Stimulated activated CD8-positive, alpha-beta memory T cell treated with anti-CD3 and anti-CD28 coated beads, Interleukin-12 subunit alpha, Interleukin-12 subunit beta, amount 100 ng/mL, for 4 hours (primary cell): ENCODE measurements around the gene OR2L8.
A peak's percentile ranks its signal among the peaks of the same experiment; 100 is the strongest.

ENCODE experiments used
- DNase-seq: peaks from one replicate; pipeline ENCODE4 v3.0.0-alpha.2; 2020; ENCODE audit warnings: low read depth

The OR2L8 gene, protein sequence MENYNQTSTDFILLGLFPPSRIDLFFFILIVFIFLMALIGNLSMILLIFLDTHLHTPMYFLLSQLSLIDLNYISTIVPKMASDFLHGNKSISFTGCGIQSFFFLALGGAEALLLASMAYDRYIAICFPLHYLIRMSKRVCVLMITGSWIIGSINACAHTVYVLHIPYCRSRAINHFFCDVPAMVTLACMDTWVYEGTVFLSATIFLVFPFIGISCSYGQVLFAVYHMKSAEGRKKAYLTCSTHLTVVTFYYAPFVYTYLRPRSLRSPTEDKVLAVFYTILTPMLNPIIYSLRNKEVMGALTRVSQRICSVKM

DNA sequence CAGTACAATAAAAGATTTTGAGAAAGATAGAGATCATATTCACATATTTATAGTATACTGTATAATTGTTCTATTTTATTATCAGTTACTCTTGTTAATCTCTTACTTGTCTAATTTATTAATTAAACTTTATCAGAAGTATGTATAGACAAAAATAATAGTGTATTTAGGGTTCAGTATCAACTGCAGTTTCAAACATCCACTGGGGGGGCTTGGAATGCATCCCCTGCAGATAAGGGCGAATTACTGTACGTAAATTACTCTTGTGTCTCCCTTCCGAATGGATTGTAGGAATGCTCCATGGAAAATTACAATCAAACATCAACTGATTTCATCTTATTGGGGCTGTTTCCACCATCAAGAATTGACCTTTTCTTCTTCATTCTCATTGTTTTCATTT lies at the start of gene OR2L8:
TSS of gene OR2L8 (plus strand) at position 301 of the 400 bp plus-strand sequence. CDS start at position 301, 0 bp downstream.
- no peak for DNase-seq

DNA sequence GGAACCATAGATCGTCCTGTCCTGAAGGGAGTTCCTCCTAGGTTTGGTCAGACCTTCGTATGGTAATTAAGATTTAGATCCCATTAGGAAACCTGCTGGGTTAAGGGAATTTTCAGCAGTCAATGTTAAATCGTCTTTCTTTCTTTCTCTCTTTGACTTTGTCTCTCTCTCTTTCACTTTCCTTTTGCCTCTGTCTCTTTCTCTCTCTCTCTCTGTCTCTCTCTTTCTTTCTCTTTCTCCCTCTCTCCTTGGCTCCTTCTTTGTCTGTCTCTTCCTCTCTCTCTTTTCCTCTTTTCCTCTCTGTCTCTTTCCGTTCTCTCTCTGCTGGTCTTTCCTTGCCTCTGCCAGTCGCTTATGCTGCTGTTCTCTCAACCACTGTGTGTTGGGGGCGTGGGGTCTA lies 44.5 kb upstream of the OR2L8 start:
- DNase-seq: no peak

DNA sequence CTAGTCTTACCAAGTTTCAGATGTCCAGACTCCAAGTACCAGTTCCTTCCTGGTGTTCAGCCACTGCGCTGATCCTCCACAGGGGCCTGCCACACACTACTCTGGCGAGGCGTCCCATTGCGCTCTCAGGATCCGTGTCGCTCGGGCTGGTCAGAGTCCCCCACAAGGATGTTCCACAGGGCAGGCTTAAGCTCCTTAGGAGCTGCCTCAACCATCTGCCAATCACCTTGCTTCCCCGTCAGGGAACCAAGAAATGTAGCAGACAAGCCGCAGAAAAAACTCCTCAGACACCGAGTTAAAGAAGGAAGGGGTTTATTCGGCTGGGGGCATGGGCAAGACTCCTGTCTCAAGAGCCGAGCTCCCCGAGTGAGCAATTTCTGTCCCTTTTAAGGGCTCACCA lies 43.5 kb upstream of the OR2L8 start:
- no peak for DNase-seq

DNA sequence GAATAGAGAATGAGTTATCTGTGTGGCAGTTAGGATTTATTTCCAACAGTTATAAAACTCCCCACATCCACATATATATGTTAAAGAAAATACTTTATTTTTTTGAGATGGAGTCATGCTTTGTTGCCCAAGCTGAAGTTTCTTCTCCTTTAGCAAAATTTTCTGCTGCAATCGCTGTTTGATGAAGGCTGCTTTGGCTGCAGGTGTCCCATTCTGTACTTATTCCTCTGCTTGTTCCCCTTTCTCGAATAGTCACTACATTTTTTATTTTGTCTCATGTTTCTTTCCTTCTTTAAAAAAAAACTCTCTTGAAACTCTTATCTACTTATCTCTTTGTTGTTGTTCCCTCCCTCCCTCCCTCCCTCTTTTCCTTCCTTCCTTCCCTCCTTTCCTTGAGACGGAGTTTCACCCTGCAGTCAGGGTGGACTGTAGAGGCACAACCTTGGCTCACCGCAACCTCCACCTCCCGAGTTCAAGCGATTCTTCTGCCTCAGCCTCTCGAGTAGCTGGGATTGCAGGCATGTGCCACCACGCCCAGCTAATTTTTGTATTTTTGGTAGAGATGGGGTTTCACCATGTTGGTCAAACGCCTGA lies 42.7 kb upstream of the OR2L8 start:
- DNase-seq: no peak

DNA sequence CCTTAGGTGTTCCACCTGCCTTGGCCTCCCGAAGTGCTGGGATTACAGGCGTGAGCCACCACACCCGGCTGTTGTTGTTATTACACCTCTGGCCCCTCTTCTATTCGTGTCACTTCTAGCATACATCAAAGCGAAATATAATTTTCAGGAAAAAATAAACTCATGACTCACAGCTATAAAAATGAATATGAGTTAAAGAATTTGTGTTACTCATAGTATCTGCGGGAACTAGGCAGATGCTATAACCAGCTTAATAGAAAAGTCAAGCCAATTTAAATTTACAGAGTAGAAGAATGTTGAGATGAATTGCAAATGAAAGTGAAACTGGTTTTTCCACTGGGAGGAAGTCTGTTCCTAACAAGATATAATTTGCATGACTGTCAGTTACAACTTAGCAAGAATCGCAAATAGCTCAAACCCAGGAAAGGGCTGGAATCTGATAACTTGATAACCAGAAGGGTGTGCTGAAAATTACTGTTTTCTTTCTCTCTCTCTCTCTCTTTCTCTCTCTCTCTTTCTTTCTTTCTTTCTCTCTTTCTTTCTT lies 42.1 kb upstream of the OR2L8 start:
- no peak for DNase-seq

DNA sequence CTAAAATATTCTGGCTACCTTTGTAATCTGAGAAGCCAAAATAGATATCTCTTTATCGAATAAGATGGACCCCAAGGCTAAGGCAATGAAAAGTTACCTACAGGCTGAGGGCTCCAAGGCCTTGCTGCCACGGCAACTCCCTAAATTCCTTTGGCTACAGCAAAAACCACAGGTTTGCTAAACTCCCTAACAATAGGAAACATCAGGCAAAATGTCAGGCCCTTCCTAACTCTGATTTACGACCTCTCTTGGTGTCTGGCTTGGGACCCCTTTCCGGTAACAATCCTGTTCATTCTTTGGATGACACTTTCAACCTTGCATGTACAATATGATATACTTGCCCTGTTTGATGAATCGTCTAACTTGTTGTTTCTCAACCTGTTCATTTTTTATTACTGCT lies 39.9 kb upstream of the OR2L8 start:
- DNase-seq: no peak

DNA sequence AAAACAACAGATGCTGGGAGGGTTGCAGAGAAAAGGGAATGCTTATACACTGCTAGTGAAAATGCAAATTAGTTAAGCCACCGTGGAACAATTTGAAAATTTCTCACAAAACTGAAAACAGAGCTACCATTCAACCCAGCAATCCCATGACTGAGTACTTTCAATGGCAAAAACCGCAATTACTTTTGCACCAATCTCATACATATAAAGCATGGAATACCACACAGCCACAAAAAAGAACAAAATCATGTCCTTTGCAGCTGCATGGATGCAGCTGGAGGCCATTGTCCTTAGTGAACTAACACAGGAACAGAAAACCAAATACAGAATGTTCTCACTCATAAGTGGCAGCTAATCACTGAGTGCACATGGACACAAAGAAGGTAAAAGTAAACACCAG lies 34.9 kb upstream of the OR2L8 start:
- DNase-seq: no peak

DNA sequence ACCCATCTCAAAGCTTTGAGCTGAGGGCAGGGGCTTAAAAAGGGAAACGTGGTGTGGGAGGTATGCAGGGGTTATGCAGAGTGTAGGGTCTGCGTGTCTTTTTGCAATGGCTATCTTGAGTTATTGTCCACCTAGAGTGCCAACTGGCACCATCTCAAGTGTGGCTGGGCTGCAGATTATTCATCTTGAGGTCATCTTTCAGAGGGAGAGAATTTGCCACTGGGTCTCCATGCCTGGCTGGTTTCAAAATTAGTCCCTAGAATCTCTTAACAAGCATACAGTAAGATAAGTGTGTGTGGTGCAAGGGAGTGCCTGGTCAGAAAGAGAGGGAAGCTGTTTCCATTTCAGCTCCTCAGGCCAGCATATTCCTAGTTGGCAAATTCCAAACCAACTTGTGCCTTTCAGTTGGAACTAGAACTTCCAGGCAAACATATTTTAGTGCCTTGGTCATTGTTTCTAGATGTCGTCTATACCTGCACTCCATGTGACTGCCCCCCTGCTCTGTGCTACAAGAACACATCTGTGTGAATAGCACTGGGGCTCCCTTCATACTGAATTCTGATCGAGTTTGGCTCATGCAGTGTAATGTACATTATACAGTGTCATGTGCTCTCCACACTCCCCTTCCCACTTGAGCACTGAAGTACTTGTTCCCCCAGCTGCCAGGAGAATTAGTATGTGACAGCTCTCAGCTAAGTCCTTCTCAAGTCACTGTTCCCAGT lies 33.6 kb upstream of the OR2L8 start:
- no peak for DNase-seq

DNA sequence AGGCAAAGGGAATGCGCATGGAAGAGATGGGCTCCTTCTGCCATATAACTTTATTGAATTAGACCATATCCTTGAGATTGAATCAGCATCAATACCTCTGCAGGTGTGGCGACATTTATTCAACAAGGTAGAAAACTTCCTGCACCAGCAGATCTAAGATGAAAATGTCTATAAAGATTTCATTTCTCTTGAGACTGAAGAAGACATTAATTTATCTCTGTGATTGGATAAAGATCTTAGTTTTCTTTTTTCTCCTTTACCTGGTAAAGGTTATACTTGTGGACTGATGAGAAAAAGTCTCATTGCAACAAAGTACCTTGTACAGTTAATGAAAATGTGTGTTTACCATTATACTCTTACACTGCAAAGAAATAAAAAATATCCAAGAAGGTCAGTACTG lies 28.7 kb upstream of the OR2L8 start, which contains the start of gene OR2T8:
TSS of gene OR2T8 (plus strand) at position 301 of the 400 bp plus-strand sequence. CDS start 766 bp downstream, outside the sequence.
- no peak for DNase-seq

DNA sequence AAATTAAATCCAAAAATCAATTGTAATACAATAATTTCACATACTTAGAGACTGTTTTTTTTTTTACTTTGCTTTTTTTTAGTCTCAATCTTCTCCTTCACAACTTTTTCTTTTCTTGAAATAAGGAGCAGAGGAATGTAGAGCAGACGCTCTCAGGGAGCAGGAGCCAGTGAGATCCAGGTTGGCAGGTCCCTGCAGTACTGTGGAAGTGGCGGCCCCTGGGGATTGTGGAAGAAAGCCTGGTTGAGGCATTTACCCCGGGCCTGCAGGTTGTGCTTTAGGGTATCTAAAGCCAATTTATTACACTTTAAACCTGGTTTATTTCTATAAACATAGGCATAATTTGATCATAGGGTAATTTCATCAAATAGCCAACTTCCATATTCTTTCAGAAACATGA lies 24.7 kb upstream of the OR2L8 start:
- DNase-seq: no peak

DNA sequence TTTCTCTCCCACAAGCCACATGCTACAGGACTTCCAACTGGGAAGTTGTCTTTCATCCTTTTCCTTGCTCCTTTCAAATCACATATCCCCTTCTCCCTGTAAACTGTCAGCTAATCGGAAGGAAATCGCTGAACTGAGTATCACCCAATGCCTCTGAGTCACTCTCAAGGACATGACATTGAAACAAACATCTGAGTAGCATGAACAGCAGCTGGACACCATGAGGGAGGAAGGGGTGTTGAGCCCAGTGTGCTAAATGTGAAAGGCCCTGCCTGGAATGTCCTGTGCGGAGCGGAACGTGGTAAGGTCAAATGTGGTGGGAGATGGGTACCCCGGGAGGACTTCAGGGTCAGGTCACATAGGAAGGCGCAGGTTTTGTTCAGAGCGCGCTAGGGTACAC lies 23.8 kb upstream of the OR2L8 start, which contains the start of gene OR2AJ1:
TSS of gene OR2AJ1 (plus strand) at position 22 of the 400 bp plus-strand sequence. CDS start 8,880 bp downstream, outside the sequence.
- DNase-seq: no peak

DNA sequence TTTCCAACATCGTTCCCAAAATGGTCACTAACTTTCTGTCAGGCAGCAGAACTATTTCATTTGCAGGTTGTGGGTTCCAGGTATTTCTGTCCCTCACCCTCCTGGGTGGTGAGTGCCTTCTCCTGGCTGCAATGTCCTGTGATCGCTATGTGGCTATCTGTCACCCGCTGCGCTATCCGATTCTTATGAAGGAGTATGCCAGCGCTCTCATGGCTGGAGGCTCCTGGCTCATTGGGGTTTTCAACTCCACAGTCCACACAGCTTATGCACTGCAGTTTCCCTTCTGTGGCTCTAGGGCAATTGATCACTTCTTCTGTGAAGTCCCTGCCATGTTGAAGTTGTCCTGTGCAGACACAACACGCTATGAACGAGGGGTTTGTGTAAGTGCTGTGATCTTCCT lies 14.7 kb upstream of the OR2L8 start:
- DNase-seq: no peak

DNA sequence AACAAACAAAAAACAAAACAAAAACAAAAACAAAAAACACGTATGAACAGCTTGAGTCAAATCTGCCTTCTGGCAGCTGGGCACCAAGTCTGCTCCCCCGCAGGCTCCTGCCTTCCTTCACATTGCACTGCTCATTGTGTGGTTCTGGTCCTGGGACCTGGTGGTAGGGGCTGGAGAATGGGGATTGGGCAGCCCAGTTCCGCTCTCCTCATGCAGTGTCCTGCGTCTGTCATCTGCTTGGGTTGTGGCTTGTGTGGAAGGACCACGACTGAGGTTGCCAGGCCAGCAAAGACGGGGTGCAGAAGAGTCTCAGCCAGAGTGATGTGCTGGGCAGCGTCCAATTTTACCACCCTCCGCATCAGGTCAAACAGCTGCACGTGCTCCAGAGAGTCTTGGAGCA lies 12.9 kb upstream of the OR2L8 start:
- no peak for DNase-seq

DNA sequence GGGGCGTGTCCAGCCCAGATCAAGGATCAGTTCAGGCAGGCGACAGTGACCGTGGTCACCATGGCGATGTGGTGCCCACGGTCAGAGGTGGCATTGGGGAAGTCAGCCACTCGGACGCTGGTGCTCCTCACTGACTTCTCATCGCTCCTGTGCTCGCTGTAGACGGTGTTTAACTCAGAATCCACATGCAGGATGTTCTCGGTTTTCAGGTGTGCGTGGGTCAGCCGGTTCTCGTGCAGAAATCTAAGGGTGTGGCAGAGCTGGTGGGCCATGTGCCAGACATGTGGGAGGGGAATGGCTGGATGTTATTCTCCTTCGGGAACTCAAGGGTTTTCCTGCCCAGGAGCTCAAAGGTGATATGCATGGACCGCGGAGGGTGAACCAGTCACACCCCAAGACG lies 12.2 kb upstream of the OR2L8 start:
- no peak for DNase-seq

DNA sequence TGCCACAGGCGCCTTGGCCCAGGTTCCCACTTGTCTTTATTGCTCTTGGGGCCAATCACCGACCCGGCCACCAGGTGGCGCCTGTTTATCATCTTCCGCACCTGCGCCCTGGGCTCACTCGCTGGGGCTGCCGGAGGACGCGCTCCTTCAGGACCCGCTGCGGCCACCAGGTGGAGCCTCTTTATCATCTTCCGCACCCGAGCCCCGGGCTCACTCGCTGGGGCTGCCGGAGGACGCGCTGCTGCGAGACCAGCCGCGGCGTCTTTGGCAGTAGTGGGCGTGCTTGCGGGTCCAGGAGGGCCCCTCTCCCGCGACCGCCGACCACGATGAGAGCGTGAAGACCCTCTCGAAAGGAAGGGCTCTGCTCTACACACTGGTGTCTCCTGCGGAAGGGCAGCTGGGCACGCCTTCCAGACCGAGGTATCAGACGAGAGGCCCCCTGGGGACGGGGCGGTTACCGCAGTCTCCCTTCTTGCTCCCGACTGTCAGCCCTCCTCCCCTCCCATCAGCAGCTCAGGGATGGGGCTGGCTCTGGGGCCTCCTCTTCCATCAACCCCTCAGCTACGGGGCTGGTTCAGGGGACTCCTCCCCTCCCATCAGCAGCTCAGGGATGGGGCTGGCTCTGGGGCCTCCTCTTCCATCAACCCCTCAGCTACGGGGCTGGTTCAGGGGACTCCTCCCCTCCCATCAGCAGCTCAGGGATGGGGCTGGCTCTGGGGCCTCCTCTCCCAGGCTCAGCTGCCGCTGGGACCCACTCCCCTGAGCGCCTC lies 11.5 kb upstream of the OR2L8 start:
- peak; percentile 67 for DNase-seq

DNA sequence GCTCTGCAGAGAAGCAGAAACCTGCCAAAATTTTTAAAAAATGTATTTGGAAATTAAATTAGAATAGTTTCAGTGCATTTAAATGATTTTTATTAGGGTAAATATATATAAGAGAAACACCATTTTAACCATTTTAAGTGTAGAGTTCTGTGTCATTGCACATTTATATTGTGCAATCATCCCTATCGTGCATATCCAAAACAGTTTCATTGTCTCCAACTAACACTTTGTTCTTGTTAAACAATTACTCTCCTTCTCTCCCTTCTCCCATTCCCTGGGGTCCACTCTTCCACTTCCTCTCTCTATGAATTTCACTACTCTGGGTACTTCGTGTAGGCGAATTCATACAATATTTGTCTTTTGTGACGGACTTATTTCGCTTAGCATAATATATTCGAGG lies 6.0 kb upstream of the OR2L8 start:
- DNase-seq: no peak

DNA sequence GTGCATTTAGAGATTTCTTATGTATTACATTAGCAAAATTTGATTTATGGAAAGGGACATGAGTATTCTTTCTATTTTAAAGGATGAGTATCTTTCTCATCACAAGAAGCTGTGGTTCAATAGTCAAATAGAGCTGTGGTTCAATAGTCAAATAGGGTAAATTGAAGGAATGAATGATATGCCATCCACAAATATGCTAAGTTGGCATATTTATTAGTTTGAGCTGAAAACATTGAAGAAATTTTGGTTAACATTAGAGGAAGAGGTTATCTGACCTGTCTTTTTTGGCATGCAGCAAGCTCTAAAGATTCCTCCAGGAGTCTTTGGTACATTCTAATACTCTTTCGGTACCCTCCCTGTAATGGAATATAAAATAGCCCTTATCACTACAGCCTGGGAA lies 4.8 kb downstream of the OR2L8 start:
- DNase-seq: no peak

DNA sequence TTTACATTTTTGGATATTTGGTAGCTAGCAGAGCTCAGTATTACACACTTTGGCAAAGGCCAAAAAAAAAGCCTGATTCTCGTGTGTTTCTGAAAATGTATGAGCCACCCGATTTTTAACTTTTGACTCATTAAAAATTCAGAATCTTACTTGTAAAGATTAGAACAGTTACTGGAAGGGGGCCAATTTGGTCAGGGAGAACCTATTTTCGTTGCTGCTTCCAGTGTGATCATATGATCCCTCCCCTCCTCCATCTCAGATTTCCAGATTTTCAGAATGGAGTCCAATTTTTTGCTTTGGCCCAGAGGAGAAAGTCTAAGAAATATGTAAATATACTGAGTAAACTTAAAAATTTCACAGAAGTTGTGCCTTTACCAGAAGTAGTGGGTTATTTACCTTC lies 13.1 kb downstream of the OR2L8 start:
- DNase-seq: no peak

DNA sequence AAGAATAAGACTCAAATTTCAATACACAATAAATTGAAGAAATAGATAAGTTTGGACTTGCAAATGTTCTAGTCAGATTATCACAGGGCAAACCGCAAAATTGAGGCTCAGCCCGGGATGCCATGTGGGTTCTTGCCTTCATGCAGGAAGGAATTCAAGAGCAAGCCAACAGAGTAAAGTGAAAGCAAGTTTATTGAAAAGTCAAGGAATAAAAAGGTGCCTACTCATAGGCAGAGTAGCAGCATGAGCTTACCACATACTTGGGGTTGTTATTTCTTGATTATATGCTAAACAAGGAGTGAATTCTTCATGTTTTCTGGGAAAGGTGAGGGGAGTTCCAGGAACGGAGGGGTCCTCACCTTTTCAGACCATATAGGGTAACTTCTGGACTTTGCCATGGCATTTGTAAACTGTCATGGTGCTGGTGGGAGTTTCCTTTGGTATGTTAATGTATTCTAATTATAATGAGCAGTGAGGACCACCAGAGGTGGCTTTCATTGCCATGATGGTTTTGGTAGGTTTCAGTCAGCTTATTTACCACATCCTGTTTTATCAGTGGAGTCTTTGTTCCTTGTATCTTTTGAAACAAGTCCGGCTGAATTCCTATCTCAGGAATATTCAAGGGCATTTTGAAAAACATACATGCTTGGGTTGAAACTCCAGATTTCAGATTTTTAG lies 14.4 kb downstream of the OR2L8 start:
- DNase-seq: no peak

DNA sequence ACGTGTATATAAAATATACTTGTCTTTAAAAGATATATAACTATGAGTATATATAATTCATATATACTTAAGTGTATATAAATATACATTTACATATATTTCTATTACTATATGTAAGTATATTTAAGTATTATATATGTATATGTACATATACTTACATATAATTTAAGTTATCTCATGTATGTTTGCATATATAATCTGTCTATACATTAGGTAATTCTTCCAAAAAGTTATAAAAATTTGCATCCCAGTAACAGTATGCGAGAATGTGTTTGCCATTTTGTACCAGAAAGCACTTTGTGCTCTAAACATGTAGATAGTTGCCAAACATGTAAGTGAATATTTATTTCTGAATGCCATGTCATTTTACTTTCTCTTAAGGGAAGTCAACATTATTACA lies 16.3 kb downstream of the OR2L8 start, which contains the start of gene OR2AK2:
TSS of gene OR2AK2 (plus strand) at position 301 of the 400 bp plus-strand sequence. CDS start 144 bp downstream, outside the sequence.
- no peak for DNase-seq

DNA sequence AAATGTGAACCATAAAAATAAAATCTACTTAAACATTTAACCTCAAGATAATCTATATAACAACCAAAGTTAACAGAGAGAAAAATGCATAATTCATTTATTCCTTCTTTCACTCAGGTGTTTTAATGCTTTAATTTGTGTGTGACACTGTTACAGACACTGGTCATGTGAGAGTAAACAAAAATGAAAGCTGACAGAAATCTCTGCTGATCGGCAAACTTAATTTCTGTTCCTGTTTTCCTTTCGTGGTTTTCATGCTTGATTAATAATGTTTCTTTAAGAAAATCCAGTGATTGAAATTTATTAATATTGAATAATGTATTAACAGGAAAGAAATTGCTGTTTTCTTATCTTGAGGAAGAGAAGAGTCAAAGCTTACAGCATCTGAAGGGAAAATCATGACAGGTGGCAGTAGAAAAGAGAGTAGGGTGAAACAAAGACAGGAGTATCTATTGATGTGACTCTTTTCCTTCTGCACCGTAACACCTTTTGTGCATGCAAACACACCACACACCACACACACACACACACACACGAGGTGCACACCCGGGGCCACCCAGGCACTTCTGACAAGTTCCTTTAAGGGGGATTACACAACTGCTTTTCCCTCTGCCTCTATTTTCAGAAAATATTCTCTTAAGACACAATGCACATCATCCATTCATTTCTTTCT lies 18.0 kb downstream of the OR2L8 start:
- no peak for DNase-seq
